Activated CD4-positive, alpha-beta T cell treated with anti-CD3 and anti-CD28 coated beads for 48 hours (primary cell): ENCODE data around the gene CTAGE4.
"Not testable (repeated sequence)": the region's sequence is repeated elsewhere in the genome, so short reads cannot be mapped to it uniquely, and the experiment has no call there.

Experiments used
- DNase-seq: peaks from one replicate; pipeline ENCODE4 v3.0.0-alpha.2; 2020

The CTAGE4 gene

DNA sequence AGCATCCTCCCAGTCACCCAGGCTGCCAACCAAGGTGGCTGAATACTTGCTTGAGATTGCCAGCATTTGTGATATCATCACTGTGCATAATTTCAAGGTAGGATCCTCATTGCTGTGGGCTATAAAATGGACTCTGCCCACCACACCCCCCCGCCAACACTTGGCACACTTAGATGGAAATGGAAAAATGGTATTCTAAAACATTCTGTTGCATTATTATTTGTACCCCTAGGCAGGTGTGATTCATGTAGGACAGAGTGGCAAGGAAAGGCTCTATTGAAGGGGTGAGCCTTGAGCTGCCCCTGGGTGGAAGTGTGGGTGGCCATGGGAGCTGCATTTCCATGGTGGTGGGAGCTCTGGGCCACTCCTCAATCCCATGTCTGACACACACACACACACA is 35.3 kb downstream of the CTAGE4 start:
- not testable (repeated sequence) for DNase-seq

DNA sequence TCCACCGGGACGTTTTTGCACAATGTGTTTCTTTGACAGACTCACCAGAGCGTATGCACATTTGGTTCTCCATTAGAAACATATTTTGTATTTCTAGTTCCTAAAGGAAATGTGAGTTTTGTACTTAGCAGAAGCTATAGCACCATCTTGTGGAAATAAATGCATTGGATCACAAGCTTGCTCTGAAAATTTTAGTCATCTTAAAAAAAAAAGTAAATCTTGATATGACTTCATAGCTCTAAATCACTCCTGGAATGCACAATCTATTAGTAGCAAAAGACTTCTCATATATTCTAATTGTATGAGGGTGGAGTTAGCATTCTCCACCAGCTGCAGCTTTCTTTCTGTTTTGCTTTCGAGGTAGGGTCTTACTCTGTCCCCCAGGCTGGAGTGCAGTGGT is 35.9 kb downstream of the CTAGE4 start:
- not testable (repeated sequence) for DNase-seq

DNA sequence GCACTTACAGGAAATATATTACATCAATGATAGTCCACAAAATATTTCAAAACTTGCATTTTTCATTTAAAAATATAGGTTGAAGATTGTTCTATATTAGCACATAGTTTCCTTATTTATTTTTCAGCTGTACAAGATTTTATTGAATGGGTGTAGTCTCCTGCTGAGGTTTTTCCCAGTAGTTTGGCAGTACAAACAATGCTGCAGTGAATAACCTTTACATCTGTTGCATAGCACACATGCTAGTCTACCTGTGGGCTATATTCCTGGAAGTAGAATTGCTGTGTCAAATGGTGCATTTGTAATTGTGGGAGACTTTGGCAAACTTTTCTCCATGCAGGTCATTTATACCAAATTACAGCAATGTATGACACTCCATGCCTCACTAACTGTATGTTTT is 37.3 kb downstream of the CTAGE4 start:
- not testable (repeated sequence) for DNase-seq

DNA sequence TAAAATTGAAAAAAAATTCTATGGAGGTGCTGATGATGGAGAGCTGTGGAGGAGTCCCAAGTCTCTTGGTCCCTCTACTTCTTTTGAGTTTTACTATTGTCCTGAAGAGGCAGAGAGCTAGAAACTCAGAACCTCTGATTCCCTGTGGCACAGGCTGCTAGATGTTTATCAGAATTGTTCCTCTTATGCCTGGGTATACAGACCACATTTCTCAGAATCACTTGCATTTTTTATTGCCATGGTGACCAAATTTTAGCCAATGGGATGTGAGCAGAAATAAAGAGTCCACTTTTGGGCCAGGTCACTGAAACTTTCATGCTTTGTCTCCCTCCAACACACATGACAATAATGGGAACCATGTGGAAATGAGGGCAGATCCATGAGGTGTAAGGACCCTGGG is 40.4 kb downstream of the CTAGE4 start:
- not testable (repeated sequence) for DNase-seq

DNA sequence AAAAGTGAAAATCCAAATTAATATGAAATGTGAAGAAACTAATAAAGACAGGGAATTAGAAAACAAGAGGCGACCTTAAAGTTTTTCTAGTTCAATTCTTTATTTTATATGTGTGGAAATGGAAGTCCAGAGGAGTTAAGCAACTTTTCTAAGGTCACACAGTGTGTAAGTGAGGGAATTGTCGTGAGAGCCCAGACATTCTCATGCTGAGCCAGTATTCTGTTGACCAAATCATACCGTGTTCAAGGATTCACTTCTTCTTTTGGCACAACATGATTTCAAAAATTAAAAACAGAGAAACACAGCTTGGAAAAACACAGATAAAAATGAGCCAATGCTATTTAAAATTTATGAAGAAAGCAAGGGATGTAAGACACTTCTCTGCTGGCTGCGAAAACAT is 43.6 kb downstream of the CTAGE4 start:
- not testable (repeated sequence) for DNase-seq

DNA sequence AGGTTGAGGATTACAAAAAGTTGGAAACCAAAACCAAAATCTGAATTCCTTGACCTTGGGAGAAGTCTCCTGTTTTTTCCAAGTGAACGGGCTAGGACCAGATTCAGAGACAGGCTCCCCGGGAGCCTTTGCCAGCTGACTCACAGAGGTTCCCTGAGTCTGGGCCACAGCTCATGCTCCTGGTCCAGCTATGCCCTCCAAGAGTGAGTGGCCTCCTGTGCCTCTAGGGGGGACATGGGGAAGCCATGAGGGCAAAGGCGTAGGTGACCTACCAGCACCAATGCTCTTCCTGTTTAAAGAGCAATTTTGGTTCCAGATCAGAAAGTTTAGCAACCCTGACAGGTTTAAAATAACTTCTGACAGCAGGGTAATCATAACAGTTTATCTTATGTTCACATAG is 45.5 kb downstream of the CTAGE4 start:
- DNase-seq, result not testable (repeated sequence)

DNA sequence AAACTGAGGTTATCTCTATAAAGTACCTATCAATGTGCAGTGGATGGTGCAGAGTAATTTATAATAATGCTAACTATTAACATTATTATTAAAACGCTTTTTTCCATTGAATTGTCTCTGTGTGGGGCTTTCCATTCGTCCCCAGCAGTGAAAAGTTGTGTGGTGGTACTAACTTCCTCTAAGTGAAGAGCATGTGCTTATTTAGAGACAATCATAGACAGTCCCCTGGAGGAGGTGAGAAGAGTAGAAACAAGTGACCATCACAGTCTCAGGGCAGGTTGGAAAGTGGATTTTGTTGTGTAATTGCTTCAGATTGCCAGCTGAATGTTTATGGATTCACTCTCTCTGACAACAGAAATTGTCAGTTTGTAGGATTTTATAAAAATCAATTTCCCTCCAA is 47.8 kb downstream of the CTAGE4 start:
- not testable (repeated sequence) for DNase-seq

DNA sequence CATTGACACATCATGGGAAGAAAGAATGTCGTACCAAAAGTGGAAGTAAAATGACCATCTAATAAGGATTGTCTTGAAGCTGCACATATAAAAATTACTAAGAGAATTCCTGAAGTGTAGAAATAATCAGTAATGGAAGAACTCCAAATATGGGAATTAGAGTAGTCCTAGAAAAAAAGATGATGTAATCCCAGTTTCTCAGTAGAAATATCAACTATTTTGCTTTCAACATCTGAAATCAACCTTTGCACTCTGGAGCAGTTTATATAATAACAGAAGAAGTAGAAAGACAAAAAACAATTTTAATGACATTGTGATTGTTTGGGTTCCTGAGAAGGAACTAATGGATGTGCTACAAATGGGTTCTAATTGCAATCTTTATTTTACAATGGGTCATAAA is 49.8 kb downstream of the CTAGE4 start:
- not testable (repeated sequence) for DNase-seq
